H1 (cell line): ENCODE measurements around the gene MOB2. TPM values are rescaled to one million over a fixed set of nuclear protein-coding genes. Genes with fewer than 3 reads are reported as not detected.

Experiments
- EP300 ChIP-seq, 2 experiments: IDR thresholded peaks; 1 replicate in 1 of 2; 2 replicates in 1 of 2; pipeline ENCODE4 v1.6.1; 2011 to 2012; ENCODE audit warnings: low read depth in 2 of 2, low read length in 2 of 2, mild to moderate bottlenecking in 2 of 2, borderline replicate concordance in 1 of 2, inconsistent platforms in 1 of 2, moderate library complexity in 1 of 2
- RFX5 ChIP-seq: IDR thresholded peaks from 2 replicates; pipeline ENCODE4 v1.6.1; 2011; ENCODE audit warnings: low read depth, low read length, improper control_type of control experiment, borderline replicate concordance
- TBP ChIP-seq: IDR thresholded peaks from 2 replicates; pipeline ENCODE4 v1.6.1; 2011; ENCODE audit warnings: low read depth, low read length, improper control_type of control experiment
- polyA plus RNA-seq, 7 experiments: library from polyadenylated mRNA; depleted of rRNA in 3 of 7; stranded (reverse) in 5 of 7; unstranded in 2 of 7; fragments of >200 nt in 5 of 7; fragments of 200-250 nt in 2 of 7; gene quantifications; 1 replicate in 5 of 7; 2 replicates in 1 of 7; 4 replicates in 1 of 7; pipeline versions ENCODE4 v1.2.1 to v1.2.3, GENCODE V29; 2011 to 2013; ENCODE audit warnings: missing spikeins in 2 of 7, mixed read lengths in 2 of 7
- total RNA-seq: library from RNA; stranded (reverse); fragmentation: NEBNext Ultra II Directional; extraction: Animal tissue kit (Norgen Biotek cat#: 25700); gene quantifications from 2 replicates; pipeline ENCODE4 v1.2.1, GENCODE V29; 2021

Gene MOB2
- total and polyA plus RNA-seq, 2 of the 8 experiments (the other 6 are each of a cell fraction or from before 2014, with no cell fraction given) = 18.6 to 28.2 TPM

DNA sequence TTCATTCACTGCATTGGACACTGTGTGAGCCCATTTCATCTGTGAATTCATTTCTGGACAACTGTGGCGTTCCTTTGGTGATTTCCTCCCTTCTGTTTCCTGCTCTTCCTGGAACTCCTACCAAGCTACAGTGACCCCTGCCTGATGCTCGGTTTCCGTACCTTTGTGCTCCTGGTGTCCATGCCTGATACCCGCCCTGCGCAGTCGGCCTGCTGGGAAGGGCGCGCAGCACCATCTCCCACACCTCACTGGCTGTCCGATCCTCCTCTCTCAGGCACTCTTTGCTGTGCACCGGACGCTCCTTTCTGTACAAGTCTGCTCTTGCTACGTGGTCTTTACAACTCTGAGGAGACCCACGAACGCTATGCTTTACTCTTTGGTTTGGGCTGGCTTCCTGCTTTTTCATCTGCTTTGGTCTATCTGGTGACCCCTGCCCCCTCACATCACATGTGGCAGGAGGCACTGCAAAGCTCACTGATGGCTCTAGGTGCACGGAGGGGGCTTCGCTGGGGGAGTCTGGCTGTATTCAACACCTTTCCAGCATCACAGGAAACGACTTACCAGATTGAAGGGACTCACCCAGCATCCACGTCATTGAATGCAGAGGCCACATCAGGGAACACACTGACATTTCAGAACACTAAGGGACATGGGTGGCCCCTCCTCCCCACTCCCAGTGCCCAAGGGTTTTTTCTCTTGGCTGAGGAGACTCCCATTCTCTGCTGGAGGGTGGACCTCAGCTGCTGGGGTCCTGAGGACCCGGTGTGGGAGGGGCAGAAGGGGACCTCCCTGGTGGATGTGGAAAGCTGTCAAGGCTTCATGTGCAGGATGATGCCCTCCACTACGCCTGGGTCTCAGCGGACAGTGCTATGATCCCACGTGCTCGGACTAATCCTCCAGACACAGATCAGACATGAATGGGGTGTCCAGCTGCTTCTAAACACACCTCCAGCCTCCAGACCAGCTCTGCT, 27.0 kb upstream of the MOB2 start (continued):
- TF ChIP-seq RFX5 (no peak), TBP (no peak), EP300 (IDR thresholded peaks at IDR 0.05; ENCODE audit: borderline replicate concordance in 1 of 2, low read depth in 2 of 2, low read length in 2 of 2) (no peak)
